Type B pancreatic cell (in vitro differentiated cells): ENCODE measurements around the gene ACO2. TPM values are rescaled to one million over a fixed set of nuclear protein-coding genes. Genes with fewer than 3 reads are reported as not detected.
A peak's percentile ranks its signal among the peaks of the same experiment; 100 is the strongest.

Experiments used
- DNase-seq: peaks from one replicate; pipeline ENCODE4 v3.0.0; 2021; ENCODE audit warnings: mixed read lengths; ENCODE audit not compliant: unreplicated experiment; ENCODE audit errors: extremely low spot score
- H3K27ac Mint-ChIP-seq: 2 replicates; pipeline ENCODE4 v1.8.0; 2021; ENCODE audit warnings: mild to moderate bottlenecking, mixed read lengths
- H3K27me3 Mint-ChIP-seq: 2 replicates; pipeline ENCODE4 v1.8.0; 2021; ENCODE audit warnings: mixed read lengths
- H3K36me3 Mint-ChIP-seq: 2 replicates; pipeline ENCODE4 v1.8.0; 2021; ENCODE audit warnings: mixed read lengths
- H3K4me1 Mint-ChIP-seq: one replicate; pipeline ENCODE4 v1.8.0; 2021; ENCODE audit warnings: mixed read lengths; ENCODE audit not compliant: unreplicated experiment
- H3K4me3 Mint-ChIP-seq: 2 replicates; pipeline ENCODE4 v1.8.0; 2021; ENCODE audit warnings: mild to moderate bottlenecking, mixed read lengths
- H3K9me3 Mint-ChIP-seq: 2 replicates; pipeline ENCODE4 v1.8.0; 2021; ENCODE audit warnings: mixed read lengths
- total RNA-seq: library from RNA; stranded (reverse); gene quantifications from 2 replicates; pipeline ENCODE4 v1.2.1, GENCODE V29; 2021; ENCODE audit warnings: low replicate concordance
- TF ChIP-seq, protein P1 (sequence below): fragments of 200-600 bp; sonication (generic); conservative IDR thresholded peaks from 2 replicates; pipeline ENCODE4 v1.5.0; 2021; ENCODE audit warnings: antibody characterized with exemption, mild to moderate bottlenecking

The ACO2 gene
- total RNA-seq, 1 donor from 2014 or later: 107 TPM

DNA sequence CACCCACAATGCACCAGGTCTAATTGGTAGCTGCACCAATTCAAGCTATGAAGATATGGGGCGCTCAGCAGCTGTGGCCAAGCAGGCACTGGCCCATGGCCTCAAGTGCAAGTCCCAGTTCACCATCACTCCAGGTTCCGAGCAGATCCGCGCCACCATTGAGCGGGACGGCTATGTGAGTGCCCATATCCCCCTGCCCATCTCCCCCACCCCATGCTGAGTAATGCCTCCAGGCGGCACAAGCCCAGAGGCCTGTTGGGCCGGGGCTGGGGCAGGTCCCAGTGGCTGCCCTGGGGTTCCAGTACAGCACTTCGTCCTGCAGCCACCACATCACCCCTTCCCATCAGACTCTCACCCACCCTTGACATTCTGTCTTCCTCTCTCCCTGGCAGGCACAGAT is 53.9 kb downstream of the ACO2 start:
- Mint-ChIP-seq H3K27ac (peak overlapping the region; percentile 31), H3K9me3 (no peaks in the 10 kb centered on the region), H3K4me3 (no peak overlapping the region), H3K4me1 (no peaks in the 10 kb centered on the region), H3K27me3 (no peaks in the 10 kb centered on the region), H3K36me3 (peaks cover 5% of the 10 kb centered on the region)
- DNase-seq: no peak
- TF ChIP-seq, protein P1, sequence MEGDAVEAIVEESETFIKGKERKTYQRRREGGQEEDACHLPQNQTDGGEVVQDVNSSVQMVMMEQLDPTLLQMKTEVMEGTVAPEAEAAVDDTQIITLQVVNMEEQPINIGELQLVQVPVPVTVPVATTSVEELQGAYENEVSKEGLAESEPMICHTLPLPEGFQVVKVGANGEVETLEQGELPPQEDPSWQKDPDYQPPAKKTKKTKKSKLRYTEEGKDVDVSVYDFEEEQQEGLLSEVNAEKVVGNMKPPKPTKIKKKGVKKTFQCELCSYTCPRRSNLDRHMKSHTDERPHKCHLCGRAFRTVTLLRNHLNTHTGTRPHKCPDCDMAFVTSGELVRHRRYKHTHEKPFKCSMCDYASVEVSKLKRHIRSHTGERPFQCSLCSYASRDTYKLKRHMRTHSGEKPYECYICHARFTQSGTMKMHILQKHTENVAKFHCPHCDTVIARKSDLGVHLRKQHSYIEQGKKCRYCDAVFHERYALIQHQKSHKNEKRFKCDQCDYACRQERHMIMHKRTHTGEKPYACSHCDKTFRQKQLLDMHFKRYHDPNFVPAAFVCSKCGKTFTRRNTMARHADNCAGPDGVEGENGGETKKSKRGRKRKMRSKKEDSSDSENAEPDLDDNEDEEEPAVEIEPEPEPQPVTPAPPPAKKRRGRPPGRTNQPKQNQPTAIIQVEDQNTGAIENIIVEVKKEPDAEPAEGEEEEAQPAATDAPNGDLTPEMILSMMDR: no peak

DNA sequence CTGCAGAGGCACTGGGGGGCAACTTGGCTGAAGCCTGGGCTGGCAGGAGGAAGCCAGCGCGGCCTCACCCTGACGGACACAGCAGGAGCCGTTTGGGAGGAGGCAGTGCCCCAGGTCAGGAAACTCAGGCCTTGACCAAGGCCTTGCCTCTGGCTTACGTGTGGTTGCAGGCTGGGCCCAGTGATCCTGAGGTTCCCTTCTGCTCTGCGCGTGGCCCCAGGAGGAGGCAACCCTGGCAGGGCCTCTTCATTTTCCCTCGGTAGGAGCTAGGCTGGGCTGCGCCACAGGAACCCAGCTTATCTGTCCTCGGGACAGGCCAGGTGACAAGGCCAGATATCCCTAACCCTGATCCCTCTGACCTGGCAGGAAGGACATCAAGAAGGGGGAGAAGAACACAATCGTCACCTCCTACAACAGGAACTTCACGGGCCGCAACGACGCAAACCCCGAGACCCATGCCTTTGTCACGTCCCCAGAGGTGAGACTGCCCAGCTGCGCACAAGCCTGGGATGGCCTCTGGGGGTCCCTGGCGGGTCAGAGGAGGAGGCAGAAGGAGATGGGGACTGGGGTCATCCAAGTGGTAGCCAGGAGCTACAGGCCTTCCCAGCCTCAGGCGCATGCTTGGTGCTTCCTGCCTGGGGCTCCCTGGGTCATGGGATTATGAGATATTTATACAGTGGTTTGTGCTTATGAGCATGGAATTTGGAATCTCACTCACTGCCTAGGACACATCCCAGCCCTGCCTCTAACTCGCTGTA is 54.7 kb downstream of the ACO2 start:
- no peak for DNase-seq
- no peaks in the 10 kb centered on the region for H3K4me1 Mint-ChIP-seq
- H3K9me3 Mint-ChIP-seq: no peaks in the 10 kb centered on the region
- TF ChIP-seq, protein P1: no peak
- H3K27me3 Mint-ChIP-seq: no peaks in the 10 kb centered on the region
- peaks cover 6% of the 10 kb centered on the region for H3K36me3 Mint-ChIP-seq
- no peak overlapping the region for H3K4me3 Mint-ChIP-seq
- H3K27ac Mint-ChIP-seq: peak overlapping the region; percentile 63

DNA sequence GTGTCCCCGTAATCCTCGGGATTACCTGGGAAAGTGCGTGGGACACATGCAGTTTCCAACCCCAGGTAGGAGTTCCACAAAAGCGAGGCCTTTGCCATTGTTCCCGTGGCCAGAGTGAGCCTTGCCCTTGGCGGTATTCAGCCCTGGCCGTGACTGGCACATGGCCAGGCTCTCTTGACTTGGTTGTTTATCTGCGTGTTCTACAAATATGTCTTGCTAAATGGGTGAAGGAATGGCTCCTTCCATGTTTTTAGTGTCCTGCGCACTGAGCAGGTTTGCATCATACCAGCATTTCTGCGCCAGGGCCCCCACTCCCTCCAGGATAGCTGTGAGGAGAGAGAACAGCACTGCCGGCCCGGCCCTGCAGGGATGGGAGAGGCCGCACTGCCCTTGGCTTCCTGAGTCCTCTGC is 55.3 kb downstream of the ACO2 start:
- no peaks in the 10 kb centered on the region for H3K4me1 Mint-ChIP-seq
- H3K4me3 Mint-ChIP-seq: no peak overlapping the region
- DNase-seq: no peak
- TF ChIP-seq, protein P1: no peak
- no peaks in the 10 kb centered on the region for H3K9me3 Mint-ChIP-seq
- no peaks in the 10 kb centered on the region for H3K27me3 Mint-ChIP-seq
- H3K27ac Mint-ChIP-seq: peak overlapping the region; percentile 63
- peaks cover 10% of the 10 kb centered on the region for H3K36me3 Mint-ChIP-seq

DNA sequence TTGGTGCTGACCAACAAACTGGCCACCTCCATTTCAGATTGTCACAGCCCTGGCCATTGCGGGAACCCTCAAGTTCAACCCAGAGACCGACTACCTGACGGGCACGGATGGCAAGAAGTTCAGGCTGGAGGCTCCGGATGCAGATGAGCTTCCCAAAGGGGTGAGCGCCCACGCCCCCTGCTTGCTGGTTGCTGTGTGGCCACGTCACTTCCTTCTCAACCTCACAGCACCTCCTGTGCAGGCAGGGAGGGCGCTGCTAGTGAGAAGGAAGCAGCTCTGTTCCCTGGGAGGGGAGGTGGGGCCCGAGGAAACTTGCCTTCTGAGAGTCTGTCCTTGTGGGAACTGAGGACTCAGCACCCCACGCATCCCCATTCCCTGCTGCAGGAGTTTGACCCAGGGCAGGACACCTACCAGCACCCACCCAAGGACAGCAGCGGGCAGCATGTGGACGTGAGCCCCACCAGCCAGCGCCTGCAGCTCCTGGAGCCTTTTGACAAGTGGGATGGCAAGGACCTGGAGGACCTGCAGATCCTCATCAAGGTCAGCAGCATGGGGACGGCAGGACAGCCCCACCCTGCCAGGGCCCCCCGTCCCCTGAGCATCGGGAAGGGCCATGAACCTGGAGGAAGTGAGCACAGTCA is 56.0 kb downstream of the ACO2 start:
- peak overlapping the region; percentile 70 for H3K27ac Mint-ChIP-seq
- H3K27me3 Mint-ChIP-seq: no peaks in the 10 kb centered on the region
- H3K9me3 Mint-ChIP-seq: no peaks in the 10 kb centered on the region
- TF ChIP-seq, protein P1: no peak
- DNase-seq: no peak
- H3K36me3 Mint-ChIP-seq: peaks cover 10% of the 10 kb centered on the region
- H3K4me1 Mint-ChIP-seq: no peaks in the 10 kb centered on the region
- no peak overlapping the region for H3K4me3 Mint-ChIP-seq

DNA sequence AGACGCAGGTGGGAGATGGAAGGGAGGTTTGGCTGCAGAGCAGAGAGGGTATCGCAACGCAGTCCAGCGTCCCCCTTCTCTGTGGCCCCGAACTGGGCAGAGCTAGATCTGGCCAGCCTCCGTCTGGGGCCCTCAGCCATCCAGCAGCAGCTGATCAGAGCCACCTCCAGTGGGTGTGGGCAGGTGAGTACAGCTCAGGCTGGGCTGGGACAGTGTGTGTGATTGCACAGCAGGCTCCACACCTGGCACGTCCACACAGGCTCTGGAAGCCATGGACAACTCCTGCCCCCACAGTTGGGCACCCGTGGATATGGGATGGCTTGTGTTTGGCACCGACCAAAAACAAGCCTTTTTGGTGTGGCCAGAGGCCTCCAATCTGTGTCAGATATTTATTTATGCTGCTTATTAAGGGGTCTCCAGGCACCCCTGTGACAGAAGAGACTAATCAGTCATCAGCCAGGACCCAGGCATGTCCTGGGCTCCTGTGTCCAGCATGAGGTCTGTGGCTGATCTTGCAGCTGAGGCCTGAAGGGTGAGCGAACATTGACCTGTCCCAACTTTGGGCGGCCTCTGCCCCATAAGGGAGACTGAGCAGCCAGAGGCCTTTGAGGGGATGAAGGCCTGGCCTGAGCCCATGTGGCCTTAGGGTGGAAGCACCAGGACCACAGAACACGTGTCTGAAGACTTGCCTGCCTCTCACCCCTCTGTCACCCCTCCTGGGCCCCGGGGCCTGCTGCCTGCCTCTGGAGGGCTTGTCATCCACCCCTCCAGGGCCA is 56.7 kb downstream of the ACO2 start:
- Mint-ChIP-seq H3K9me3 (no peaks in the 10 kb centered on the region), H3K36me3 (peaks cover 10% of the 10 kb centered on the region), H3K27ac (peak overlapping the region; percentile 70), H3K4me3 (no peak overlapping the region), H3K27me3 (no peaks in the 10 kb centered on the region), H3K4me1 (no peaks in the 10 kb centered on the region)
- no peak for DNase-seq
- TF ChIP-seq, protein P1: no peak
